Stomach (tissue), 9 donors: ENCODE results near the gene SND1. TPM values are rescaled to one million over a fixed set of nuclear protein-coding genes. Genes with fewer than 3 reads are reported as not detected.

Source experiments
- DNase-seq, 2 donors: peaks; one replicate each; pipeline versions ENCODE4 v3.0.0 to v3.0.0-alpha.2; 2013 to 2019
- H3K27ac ChIP-seq, 5 donors: fragments of 200-600 bp in 4 of 5; sonication (generic) in 4 of 5; one replicate each; pipeline ENCODE4 v1.5.1; 2013 to 2019; ENCODE audit warnings: mild to moderate bottlenecking in 1 of 5, moderate library complexity in 1 of 5
- H3K27me3 ChIP-seq, 3 donors: fragments of 200-600 bp; sonication (generic); one replicate each; pipeline ENCODE4 v1.5.1; 2017 to 2019; ENCODE audit warnings: mixed run types in 1 of 3
- H3K36me3 ChIP-seq, 4 donors: fragments of 200-600 bp; sonication (generic); 1 replicate in 3 of 4; 2 replicates in 1 of 4; pipeline ENCODE4 v1.5.1; 2016 to 2019
- H3K4me1 ChIP-seq, 4 donors: fragments of 200-600 bp; sonication (generic); one replicate each; pipeline ENCODE4 v1.5.1; 2016 to 2019
- H3K4me3 ChIP-seq, 4 donors: fragments of 200-600 bp; sonication (generic) in 3 of 4; one replicate each; pipeline ENCODE4 v1.5.1; 2016 to 2019; ENCODE audit warnings: mild to moderate bottlenecking in 1 of 4
- H3K9me3 ChIP-seq, 4 donors: fragments of 200-600 bp; sonication (generic); one replicate each; pipeline ENCODE4 v1.5.1; 2016 to 2019
- CTCF ChIP-seq, 7 experiments: fragments of 450-650 bp in 4 of 7; fragments of 200-600 bp in 3 of 7; sonication (generic) in 3 of 7; IDR thresholded peaks; one replicate each; pipeline ENCODE4 v1.5.1; 2016 to 2019; ENCODE audit warnings: antibody characterized with exemption in 7 of 7, control low read depth in 2 of 7, mild to moderate bottlenecking in 1 of 7
- EP300 ChIP-seq: sonication (generic); formaldehyde crosslinking; IDR thresholded peaks from one replicate; pipeline ENCODE4 v1.6.1; 2017; ENCODE audit warnings: antibody characterized with exemption
- POLR2A ChIP-seq, 4 donors: fragments of 450-650 bp; IDR thresholded peaks; one replicate each; pipeline ENCODE4 v1.6.1; 2016; ENCODE audit warnings: antibody characterized with exemption in 4 of 4, control low read depth in 2 of 4, mild to moderate bottlenecking in 1 of 4, moderate library complexity in 1 of 4
- POLR2AphosphoS5 ChIP-seq, 3 donors: sonication (generic); formaldehyde crosslinking; IDR thresholded peaks; one replicate each; pipeline ENCODE4 v1.6.1; 2016; ENCODE audit warnings: antibody characterized with exemption in 3 of 3
- WGBS, 5 donors: extraction: QIAGEN DNeasy Blood & Tissue Kit in 3 of 5; methylation state at CpG; one replicate each; pipeline versions ENCODE4 v1.1.5 to v1.1.7; 2013 to 2018; 5-methylcytosine and 5-hydroxymethylcytosine counted together
- intact Hi-C: fragments of 100-400 bp; cut with DNase I; formaldehyde crosslinking; loops from one replicate; pipeline ENCODE4 v1.15.1; 2023; ENCODE audit warnings: low total_unique reads
- polyA plus RNA-seq, 3 donors: library from polyadenylated mRNA; stranded (reverse); fragments of 200-250 nt; gene quantifications; one replicate each; pipeline ENCODE4 v1.2.3, GENCODE V29; 2013
- total RNA-seq, 5 donors: library from RNA; depleted of rRNA; stranded (reverse); fragments of >200 nt; gene quantifications; one replicate each; pipeline versions ENCODE4 v1.1.0 to v1.2.3, GENCODE V29; 2014 to 2016
- donor health status: healthy with polysubstance abuse.
- donor health status: Bipolar disorder and iron deficiency.
- donor health status: healthy.

The SND1 gene
- total and polyA plus RNA-seq, 8 donors = 63.3 to 799 (median 126) TPM

GRCh38 chr7:127905021-127905420 lies 253.0 kb downstream of the SND1 start:
- Histone ChIP-seq H3K4me3 (no peak overlapping the region), H3K4me1 (peaks cover 16 to 76% (median 50%) of the 10 kb centered on the region in 4 donors), H3K27me3 (no peaks in the 10 kb centered on the region), H3K36me3 (peaks cover 0 to 17% (median 9%) of the 10 kb centered on the region in 4 donors), H3K9me3 (no peaks in the 10 kb centered on the region), H3K27ac (no peak overlapping the region)
- DNase-seq = no peak
- intact Hi-C loops = no loop called here
- no peak for TF ChIP-seq POLR2A (IDR thresholded peaks at IDR 0.05)
- TF ChIP-seq CTCF (IDR thresholded peaks at IDR 0.05) = no peak
- no peak for TF ChIP-seq EP300
- TF ChIP-seq POLR2AphosphoS5 (IDR thresholded peaks at IDR 0.05) = no peak

- Histone ChIP-seq H3K9me3 (no peaks in the 10 kb centered on the region), H3K27me3 (no peaks in the 10 kb centered on the region), H3K4me3 (no peak overlapping the region), H3K27ac (no peak overlapping the region), H3K36me3 (peaks cover 0 to 17% (median 9%) of the 10 kb centered on the region in 4 donors), H3K4me1 (peaks cover 14 to 70% (median 47%) of the 10 kb centered on the region in 4 donors)
- intact Hi-C loops = no loop called here
- no peak for DNase-seq
- WGBS, 5 donors = 82 to 96% (median 90%) methylated on average over 2 of the region's 2 CpGs
- no peak for TF ChIP-seq POLR2AphosphoS5 (IDR thresholded peaks at IDR 0.05)
Observed at GRCh38 chr7:127905491-127906330, 253.7 kb downstream of the SND1 start.

DNA sequence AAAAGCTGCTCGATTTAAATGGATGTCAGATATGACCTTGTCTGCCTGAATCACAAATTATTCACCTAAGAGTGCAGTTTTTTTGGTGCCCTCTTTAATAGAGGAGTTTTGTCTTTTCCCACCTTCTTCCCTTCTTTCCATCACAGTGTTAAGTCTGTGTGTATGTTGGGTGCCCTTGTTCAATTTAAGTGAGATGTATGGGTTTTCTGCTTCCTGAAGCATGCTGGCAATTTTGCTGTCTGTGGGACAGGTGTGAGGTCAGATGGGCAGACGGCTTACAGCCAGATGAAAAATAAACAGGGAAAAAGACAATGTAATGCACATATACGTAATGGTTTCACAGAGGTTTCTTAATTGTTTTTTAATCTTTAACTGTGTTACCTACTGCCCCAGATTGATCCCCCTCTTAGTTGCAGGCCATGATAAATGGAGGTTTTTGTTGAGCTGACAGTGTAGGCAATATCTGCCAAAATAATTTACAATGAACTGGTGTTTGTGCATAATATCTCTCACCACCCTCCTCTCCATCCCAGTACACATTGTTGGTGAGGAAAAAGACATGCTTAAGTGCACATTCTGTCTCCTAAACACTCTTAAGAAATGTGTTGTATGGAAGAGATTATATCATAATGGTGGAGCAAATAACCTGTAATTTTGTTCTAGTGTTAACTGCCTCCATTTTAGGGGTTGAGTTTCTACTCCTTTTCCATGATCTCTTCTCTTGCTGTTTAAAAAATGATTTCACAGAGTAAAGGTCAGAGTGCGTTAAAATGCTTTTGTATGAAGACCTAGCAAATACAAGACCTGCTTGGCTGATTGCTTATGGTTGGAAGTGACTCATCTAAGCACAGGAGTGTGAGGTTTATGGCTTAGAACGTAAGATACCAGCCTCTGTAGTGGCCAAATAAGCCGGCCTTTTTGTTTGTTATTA lies 255.4 kb downstream of the SND1 start:
- TF ChIP-seq EP300 (no peak), POLR2A (IDR thresholded peaks at IDR 0.05) (no peak), POLR2AphosphoS5 (IDR thresholded peaks at IDR 0.05) (no peak), CTCF (IDR thresholded peaks at IDR 0.05) (no peak)
- intact Hi-C loops = no loop called here
- Histone ChIP-seq H3K4me1 (peaks cover 7 to 57% (median 32%) of the 10 kb centered on the region in 4 donors), H3K36me3 (peaks cover 0 to 17% (median 9%) of the 10 kb centered on the region in 4 donors), H3K9me3 (no peaks in the 10 kb centered on the region), H3K27ac (no peak overlapping the region), H3K27me3 (no peaks in the 10 kb centered on the region), H3K4me3 (no peak overlapping the region)
- WGBS, 5 donors = 64 to 70% (median 65%) methylated on average over 6 of the region's 6 CpGs
- DNase-seq = no peak

DNA sequence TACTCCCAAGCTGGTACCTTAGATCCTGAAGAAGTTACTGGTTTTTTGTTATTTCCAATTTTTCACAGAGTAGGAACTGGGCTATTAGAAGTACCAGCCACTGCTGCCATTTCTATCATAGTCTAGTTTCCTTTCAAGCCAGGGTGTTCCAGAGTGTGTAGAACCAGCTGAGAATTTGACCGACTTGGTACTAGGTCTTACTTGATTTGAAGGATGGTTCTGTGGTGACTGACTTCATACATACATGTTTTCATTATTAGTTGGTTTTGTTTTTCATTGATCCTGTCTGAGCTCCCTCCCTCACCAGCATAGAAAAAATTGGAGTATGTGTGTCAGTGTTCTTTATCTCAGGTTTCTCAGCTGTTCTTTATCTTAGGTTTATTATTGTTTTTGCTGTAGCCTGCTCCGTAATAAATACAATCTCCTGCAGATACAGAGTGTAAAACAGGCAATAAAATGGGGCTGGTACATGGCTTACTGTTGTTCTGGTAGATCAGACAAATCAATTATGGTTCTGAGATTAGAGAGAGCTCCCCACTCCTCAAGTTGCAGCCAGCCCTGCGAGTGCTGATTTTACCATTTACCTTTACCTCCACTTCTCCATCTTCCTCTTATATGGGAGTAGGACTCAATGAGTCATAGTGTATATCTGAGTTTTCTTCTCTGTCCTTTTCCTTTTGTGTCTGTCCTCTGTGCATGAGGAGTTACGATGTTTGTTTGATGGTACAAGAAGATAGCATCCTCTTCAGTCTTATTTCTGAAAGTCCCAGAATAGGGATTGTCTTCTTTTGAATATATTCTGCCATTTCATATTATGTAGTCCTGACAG lies 256.6 kb downstream of the SND1 start:
- Histone ChIP-seq H3K36me3 (peaks cover 0 to 17% (median 9%) of the 10 kb centered on the region in 4 donors), H3K27me3 (no peaks in the 10 kb centered on the region), H3K9me3 (no peaks in the 10 kb centered on the region), H3K27ac (no peak overlapping the region), H3K4me3 (no peak overlapping the region), H3K4me1 (peaks cover 7 to 65% (median 35%) of the 10 kb centered on the region in 4 donors)
- WGBS, 5 donors = 73 to 85% (median 77%) methylated on average over 4 of the region's 4 CpGs
- intact Hi-C loops = no loop called here
- DNase-seq = no peak
- TF ChIP-seq POLR2AphosphoS5 (IDR thresholded peaks at IDR 0.05) = no peak
- no peak for TF ChIP-seq EP300
- no peak for TF ChIP-seq POLR2A (IDR thresholded peaks at IDR 0.05)
- TF ChIP-seq CTCF (IDR thresholded peaks at IDR 0.05) = no peak
